C4-2B (cell line): Measurements from ENCODE around the gene SEPTIN12.

Source experiments
- ZFX ChIP-seq: fragments of 450-650 bp; IDR thresholded peaks from 2 replicates; pipeline ENCODE4 v1.6.1; 2017
- TF ChIP-seq, protein P1 (sequence below): fragments of 450-650 bp; conservative IDR thresholded peaks from 2 replicates; pipeline ENCODE4 v1.5.1; 2017; ENCODE audit warnings: mild to moderate bottlenecking

DNA sequence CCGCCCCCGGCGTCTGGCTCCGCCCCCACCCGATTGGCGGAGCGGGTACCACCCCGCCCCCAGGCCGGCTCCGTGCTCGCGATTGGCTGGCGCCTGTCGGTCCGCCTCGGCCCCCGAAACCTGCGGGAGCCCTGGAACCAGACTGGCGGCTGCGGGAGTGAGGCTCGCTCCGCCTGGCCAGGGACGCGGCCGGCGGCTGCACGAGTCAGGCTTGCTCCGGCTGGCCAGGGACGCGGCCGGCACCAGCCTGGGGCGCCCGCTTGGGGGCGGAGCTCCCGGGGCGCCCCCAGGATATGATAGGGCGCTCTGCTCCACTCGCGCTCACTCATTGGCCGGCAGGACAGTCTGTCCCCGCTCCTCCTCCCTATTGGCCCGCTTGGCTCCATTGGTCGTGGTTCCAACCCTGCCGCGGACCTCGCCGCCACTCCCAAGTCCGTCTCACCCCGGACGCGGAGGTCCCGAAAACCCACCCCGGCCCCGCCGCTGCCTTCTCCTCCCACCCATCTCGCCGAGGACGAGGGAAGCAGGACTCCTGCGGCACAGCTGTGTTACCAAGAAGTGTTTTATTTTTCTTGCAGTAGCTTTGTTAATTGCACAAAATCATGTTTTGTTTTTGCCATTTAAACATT lies 14.6 kb upstream of the SEPTIN12 start:
- TF ChIP-seq, protein P1, sequence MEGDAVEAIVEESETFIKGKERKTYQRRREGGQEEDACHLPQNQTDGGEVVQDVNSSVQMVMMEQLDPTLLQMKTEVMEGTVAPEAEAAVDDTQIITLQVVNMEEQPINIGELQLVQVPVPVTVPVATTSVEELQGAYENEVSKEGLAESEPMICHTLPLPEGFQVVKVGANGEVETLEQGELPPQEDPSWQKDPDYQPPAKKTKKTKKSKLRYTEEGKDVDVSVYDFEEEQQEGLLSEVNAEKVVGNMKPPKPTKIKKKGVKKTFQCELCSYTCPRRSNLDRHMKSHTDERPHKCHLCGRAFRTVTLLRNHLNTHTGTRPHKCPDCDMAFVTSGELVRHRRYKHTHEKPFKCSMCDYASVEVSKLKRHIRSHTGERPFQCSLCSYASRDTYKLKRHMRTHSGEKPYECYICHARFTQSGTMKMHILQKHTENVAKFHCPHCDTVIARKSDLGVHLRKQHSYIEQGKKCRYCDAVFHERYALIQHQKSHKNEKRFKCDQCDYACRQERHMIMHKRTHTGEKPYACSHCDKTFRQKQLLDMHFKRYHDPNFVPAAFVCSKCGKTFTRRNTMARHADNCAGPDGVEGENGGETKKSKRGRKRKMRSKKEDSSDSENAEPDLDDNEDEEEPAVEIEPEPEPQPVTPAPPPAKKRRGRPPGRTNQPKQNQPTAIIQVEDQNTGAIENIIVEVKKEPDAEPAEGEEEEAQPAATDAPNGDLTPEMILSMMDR, result no peak
- no peak for TF ChIP-seq ZFX
